Inflammatory macrophage treated with lipopolysaccharide for 1 hour (primary cell): ENCODE measurements around the gene NCBP3.
"Not testable (repeated sequence)": the region's sequence is repeated elsewhere in the genome, so short reads cannot be mapped to it uniquely, and the experiment has no call there.

Experiments used
- DNase-seq, 2 donors: peaks; one replicate each; pipeline ENCODE4 v3.0.0-alpha.2; 2020 to 2022

NCBP3 gene

DNA sequence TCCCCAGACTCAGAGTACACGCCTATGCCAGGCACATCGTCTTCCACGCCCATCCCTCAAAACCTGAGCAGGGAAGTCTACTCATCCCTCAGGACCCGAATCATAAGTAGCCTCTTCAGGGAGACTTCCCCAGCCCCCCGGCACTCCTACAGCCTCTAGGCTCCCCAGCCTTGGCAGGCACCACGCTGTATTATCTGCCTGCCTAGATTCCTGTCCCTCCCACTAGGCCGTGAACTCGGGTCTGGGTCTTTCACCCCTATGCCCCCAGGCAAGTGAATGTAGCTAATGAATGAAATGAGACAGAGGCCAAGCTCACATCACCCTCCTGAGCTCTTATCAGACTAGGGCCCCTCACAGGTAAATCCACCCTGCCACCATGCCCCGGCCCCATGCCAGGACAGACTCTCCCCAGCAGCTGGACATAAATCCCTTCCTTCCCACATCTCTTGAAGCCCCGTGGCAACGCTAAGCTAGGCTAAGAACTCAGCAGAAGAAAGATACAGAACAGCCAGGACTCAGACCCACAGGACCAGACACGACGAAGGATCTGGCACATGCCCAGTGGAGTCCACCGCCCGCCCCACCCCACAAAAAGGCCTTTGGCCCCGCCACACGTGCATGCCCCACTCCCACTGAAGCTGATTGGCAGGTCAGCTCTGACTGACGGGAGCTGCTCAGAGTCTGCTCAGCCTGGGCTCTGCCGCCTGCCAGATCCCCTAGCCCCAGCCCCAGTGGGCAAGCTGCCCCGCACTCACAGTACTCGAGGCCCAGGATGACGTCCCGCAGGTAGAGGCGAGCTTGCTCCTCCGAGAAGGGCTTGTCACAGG is 33.8 kb upstream of the NCBP3 start:
- DNase-seq: no peak

DNA sequence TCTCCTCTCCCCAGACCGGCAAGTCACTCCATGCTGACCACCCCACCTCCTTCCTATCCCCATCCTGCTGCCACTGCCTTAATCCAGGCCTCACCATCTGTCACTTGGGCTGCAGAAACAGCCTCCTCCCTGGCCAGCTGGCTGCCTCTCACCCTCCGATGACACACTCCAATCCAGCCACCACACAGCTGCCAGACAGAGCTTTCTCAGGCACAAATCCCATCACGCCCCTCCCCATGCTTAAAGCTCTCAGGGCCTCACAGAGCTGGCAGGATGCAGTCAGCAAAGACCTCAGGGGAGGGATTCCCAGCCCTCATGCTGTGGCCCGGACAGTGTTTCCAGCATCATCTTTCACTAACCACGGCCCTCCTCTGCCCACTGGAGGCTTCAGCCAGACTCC is 33.1 kb upstream of the NCBP3 start:
- DNase-seq: no peak

DNA sequence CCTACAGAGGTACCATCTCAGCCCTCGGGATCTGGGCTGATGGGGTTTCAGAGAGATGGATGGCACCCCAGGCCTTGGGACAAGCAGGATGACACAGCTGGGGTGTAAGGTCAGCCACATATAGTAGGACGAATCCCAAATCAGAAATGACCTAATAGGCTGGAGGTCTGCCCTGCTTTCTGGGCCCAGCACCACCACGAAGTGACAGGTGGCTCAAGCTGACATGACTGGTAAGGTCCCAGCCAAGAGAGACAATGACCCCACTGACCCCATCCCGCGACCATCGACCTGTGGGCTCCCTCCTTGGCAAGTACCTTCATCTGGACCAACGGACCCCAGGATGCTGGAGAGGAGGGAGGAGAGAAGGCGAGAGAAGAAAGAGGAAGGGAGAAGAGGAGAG is 31.2 kb upstream of the NCBP3 start:
- DNase-seq: no peak

DNA sequence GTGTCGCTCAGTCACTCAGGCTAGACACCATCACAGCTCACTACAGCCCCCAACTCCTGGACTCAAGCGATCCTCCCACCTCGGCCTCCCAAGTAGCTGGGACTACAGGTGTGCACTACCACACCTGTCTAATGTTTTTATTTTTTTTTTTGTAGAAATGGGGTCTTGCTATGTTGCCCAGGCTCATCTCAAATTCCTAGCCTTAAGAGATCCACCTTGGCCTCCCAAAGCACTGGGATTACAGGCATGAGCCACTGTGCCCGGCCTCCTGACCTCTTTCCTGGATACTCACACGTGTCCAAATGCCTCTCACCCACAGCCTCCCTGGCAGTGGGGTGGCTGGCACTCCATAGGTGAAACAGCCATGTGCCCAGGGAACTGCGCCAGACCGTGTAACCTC is 29.3 kb upstream of the NCBP3 start:
- no peak for DNase-seq

DNA sequence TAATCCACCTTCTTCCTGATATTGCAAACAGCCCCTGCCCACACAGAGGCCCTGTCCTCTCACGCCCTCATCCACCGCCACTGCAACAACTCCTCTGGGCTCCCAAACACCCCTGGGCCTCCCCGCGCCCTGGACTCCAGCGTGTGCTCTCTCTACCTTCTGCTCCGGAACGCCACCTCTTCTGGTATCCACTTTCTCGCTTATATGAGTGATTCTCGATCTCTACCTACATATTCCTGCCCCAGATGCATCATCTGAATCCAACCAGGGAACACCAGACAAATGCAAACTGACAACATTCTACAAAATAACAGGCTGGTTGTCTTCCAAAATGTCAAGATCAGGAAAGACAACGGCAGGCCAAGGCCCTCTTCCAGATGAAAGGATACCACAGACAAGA is 27.8 kb upstream of the NCBP3 start:
- DNase-seq: no peak

DNA sequence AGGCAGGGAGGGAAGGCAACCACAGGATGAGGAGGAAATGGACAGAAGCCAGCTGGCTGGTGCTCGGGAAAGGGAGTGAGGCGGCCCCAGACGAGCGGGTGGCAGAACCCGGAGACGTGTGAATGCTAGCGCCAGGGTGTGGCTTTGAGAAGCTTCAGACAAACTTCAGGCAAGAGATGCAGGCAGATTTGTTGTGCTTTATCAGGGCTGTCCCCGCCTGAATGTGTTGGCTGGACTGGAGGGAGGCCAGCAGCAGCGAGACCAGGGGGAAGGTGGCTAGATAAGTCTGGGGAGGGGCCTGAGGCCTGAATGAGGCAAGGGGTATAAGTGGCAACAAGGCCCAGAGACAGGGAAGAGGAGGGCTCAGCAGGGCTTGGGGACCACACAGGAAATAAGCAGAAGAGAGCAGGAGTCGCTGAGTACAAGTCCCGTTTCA is 24.8 kb upstream of the NCBP3 start:
- no peak for DNase-seq

DNA sequence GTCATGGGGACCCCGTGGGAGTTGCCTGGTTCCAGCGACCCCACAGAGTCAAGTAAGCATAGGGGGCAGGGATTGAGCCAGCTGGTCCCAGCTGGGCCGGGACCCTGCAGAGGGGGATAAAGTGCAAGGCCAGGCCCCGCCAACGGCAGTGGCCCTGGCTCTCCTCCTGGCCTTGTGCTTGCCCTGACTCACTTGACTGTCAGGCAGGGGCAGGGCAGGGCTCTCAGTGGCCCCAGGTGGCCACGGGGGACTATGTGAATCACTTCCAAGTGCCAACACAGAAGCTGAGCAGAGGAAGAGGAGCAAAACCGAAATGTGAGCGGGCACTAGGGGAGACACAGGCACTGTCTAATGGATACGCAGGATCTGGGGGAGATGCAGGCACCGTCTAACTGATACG is 21.6 kb upstream of the NCBP3 start:
- no peak for DNase-seq

DNA sequence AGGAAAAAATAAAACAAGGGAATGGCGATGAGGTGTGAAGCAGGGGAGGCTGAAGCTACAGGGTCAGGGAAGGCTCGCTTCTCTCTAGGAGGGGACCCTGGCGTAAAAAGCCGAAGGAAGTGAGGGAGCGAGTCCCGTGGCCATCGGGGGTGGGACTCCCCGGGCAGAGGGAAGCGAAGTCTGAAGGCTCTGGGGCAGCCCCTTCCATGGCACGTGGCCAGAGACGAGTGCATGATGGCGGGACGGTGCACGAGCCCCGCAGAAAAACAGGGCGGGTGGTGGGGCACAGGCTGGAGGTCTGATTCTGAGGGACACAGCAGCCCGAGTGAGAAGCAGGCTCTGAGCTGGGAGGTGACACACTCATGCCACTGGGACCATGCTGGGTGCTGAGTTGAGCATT is 21.1 kb upstream of the NCBP3 start:
- DNase-seq: no peak

DNA sequence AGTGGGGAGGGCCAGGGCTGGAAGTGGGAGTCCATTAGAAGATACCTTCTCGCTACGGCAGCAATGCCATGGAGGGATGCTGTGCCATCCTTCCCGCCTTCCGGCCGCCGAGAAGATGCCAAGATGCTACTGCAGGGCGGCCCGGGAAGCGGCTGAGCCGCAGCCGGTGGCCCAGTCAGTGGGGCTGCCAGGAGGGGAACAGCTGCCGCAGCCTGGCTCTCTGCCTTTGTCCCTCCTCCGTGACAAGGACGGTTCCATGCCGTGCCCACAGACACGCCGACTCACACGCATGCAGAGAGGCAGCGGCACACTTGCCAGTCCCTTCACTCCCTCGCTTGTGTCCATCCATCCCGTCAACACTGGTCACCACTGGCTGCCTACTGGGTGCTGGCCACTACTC is 20.2 kb upstream of the NCBP3 start:
- no peak for DNase-seq

DNA sequence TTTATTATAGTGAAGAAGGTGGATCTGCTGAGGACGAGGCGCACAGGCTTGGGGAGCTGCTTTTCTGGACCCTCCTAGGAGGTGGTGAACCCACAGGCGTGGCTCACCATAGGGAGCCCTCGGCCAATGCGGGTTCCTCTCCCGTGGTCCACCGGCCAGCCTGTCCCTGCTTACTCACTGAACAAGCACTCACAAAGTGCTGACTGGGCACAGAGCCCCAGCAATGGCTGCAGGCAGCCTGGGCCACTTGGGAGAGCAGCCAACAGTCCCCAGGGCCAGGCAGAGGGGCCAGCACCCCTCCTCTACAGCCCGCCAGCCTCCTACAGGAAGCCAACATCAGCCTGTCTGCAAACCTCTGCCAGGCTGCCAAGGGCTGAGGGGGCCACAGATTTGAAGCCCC is 19.1 kb upstream of the NCBP3 start:
- no peak for DNase-seq

DNA sequence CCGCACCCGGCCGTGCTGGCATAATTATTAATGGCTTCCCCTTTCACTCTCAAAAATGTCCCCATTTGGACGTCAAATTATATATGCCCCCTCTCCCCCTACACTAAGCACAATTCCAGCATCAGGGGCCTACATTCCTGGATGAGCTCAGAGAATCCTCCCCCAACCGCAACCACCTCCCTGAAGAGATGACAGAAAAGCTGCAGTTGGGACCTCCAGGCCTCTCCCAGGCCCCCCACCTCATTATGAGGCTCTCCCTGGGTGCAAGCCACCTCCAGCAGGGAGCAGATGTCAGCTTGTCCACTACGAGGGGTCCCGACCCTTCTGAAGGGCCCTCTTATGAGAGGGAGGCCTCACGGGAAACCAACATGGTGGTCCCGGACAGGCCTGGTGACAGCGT is 18.5 kb upstream of the NCBP3 start:
- DNase-seq: no peak

DNA sequence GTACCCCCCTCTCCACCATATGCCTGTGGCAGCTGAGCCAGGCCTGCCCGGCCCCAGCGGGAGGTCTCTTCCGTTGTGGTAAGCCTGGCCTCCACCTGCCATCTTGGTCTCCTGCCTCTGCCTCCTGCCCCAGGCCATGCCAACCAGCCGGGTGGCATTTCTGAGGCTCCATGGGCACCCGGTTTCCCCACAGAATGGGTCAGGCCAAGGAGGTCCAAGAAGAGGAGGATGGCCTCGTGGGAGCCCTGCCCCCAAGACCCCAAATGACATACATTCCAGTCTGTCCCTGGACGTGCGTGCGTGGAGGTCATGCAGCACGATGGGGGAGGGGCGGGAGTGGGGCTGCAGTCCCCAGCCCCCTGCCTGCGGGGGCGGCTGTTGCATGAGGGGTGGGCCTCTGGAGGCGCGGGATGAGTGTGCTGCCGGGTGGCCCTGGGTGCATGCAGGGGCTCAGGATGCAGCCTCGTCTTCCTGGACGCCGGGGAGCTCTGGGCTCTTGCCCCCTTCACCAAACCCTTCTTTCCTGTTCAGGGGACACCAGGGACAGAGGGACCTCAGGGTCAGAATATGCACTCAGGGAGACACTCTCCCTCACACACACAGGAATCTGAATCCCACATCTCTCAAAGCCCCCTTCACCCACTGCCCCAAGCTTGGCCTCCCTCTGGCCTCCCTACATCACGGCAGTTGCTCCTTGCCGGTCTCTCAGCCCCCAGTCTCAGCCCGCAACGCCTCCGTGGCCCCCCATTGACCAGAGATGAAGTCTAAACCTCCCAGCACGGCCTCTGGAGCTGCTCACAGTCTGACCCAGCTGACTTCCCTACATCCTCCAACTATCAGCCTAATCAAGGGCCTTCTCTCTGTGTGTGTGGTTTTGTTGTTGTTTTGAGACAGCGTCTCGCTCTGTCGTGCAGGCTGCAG is 16.0 kb upstream of the NCBP3 start:
- DNase-seq: no peak

DNA sequence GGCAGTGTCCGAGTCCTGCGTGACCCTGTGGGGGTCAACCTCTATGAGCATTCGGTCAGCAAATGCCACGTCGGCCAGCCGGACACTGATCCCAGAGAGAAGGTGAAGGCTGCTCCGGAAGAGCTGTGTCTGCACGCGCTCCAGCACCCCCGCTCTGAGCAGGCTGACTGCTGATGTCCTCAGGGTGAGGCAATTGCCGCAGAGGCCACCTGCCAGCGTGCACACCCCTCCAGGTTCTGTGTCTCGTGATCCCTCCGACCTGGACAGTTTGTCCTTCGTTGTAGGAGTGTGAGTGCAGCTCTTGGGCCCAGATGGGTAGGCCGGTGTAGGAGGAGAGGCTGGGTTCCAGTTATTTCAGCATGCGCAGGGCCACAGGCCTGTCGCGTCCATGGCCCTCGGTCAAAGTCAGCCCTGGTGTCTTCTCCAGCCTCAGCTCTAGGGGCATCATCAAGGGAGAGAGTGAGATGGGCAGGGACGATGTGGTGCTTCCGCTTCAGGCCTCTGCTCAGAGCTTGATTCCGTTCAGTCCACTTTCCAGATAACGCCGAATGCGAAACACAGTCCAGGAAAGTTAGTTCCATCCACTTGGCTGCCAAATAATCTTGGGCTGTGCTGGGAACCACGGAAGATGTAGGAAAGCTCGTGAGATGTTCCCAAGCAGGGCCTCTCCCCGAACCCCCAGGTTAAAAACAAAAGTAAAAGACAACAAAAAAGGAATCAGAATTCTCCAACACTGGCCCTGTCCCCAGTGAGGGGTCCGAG is 15.1 kb upstream of the NCBP3 start:
- no peak for DNase-seq

DNA sequence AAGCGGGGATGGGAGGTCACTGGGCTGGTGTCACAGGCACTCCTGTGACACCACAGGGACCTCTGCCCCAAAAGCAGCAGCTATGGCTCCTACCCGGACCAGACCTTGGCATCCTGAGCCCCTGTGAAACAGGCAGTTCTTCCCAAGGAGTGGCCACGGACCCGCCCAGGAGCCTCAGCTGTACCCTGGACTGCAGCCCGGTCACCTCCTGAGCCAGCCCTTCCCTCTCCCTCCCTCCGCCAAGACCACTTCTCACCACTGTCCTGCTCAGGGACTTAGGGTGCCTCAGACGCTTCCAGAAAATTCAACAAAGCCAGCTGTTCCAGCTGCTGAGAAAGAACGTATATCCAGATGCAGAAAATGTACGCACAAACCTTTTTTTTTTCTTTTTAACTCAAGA is 13.9 kb upstream of the NCBP3 start:
- DNase-seq: no peak

DNA sequence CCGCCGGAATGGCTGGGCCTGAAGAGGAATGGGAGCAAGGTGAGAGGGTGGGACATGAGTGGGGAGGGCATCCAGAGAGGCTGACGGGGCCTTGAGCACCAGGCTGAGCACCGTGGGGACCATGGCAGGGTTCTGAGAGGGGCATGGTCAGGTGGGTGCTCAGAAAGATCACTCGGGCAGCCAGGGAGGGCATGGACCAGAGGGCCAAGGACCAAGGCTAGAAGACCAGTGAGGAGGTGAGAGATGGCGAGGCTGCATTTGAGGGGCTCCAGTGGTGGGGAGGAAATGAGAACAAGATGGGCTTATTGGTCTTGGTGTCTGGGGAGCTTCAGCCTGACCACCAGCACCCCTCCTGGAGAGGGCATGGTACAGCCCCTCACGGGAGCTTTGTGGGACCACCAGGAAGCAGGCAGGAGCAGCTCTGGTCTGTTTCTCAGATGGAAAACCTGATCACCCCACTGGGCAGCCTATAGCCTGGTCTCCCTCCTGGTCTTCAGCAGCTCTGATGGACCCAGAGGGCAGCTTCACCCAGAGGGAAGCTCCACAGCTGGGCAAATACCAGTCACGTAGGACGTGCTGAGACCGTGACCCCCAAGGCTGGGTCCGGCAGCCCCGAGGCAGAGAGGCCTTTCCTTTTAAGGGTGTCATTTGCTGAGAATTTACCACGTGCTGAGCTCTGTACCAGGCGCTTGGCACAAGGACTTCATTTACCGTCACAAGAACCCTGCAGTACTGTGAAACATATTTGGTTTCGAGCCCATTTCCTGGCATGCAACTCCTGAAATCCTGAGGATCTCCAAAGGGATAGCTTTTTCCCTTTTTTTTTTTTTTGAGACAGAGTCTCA is 11.4 kb upstream of the NCBP3 start:
- no peak for DNase-seq

DNA sequence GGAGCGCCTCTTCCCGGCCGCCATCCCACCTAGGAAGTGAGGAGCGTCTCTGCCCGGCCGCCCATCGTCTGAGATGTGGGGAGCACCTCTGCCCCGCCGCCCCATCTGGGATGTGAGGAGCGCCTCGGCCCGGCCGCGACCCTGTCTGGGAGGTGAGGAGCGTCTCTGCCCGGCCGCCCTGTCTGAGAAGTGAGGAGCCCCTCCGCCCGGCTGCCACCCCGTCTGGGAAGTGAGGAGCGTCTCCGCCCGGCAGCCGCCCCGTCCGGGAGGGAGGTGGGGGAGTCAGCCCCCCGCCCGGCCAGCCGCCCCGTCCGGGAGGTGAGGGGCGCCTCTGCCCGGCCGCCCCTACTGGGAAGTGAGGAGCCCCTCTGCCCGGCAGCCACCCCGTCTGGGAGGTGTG is 8.2 kb upstream of the NCBP3 start:
- not testable (repeated sequence) for DNase-seq

DNA sequence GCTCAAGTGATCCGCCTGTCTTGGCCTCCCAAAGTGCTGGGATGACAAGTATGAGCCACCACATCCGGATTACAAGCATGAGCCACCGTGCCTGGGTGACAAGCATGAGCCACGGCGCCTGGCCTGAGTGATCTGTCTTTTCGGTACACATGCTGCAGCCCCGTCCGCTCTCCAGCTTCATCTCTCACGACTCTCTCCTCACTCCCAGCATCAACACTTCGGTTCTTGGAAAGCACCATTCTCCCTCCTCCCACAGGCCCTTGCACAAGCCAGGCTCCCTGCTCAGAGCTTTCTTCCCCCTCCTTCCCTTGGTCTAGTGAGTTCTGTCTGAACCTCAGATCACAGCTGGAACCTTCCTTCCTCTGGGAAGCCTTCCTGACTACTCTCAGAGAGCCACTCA is 6.5 kb upstream of the NCBP3 start:
- DNase-seq: peak; percentile 58 to 70

DNA sequence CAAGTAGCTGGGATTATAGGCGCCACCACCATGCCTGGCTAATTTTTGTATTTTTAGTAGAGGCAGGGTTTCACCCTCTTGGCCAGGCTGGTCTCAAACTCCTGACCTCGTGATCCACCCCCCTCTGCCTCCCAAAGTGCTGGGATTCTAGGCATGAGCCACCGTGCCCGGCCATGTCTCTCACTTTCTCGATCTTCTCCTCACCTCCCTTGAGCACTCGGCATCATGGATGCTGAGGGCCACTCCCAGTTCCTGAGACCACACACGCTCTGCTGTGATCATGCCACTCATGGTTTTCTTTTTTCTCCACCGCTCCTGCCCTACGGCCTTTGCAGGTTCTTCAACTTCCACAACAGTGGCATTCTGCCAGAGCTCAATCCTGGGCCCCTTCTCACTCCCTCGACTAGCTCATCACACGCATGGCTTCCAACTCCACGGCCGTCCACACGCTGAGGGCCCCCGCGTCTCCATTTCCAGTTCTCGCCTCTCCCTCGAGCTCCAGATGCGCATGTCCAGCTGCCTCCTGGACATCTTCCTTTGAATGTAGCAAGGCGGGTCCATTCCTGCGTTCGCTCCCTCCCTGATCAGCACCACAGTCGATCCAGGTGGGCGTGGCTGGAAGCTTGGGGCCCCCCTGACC is 5.5 kb upstream of the NCBP3 start:
- no peak for DNase-seq

DNA sequence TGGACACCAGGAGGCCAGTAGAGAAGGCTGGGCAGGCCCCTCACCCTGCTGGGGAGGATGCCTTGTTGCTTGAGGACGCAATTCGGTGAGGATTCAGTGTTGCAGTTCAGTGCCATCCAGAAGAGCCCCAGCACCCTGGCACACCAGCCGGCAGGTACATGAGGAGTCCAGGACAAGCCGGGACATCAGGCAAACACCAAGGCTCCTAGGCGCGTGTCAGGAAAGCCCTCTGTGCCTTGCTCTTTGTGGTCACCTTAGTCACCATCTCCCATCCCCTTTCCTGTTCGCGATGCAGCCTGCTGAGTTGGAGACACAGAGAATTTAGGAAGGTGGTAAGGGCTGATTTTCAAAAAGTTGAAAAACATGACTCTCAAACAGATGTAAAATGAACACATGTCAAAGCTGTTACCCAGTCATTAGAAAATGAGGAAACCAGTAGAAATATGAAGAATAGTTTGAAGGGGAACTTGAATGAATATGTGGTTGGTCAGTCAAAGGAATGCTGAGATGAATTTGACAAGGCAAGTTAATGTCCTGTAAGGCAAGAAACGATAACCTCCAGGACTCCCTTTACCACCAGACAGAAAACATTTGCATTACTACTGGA is 2.3 kb upstream of the NCBP3 start:
- peak; percentile 21 to 31 for DNase-seq

DNA sequence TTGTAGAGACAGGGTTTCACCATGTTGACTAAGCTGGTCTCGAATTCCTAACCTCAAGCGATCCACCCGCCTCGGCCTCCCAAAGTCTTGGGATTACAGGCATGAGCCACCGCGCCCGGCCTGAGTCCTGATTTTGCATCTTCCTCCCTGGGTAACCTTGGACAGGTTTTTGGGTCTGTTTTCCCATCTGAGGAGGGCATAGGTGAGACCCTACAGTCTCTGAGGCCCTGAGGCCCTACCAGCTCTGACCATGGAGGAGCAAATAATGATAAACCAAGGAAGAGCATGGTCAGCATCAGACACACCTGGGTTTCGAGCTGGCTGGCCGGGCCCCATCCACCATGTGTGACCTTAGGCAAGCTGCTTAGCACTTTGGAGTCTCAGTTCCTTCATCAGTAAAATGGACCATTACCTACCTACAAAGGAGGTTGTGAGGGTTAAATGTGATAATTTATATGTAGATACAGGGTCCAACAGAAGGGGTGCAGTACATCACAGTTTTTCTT is 1.2 kb upstream of the NCBP3 start:
- no peak for DNase-seq
